Activated CD8-positive, alpha-beta memory T cell treated with anti-CD3 and anti-CD28 coated beads, Interleukin-2, amount 50 U/mL, for 24 hours (primary cell): Measurements from ENCODE around the gene CHKA.

ENCODE experiments used
- DNase-seq: peaks from one replicate; pipeline ENCODE4 v3.0.0-alpha.2; 2020; ENCODE audit errors: extremely low read depth

Gene CHKA

DNA sequence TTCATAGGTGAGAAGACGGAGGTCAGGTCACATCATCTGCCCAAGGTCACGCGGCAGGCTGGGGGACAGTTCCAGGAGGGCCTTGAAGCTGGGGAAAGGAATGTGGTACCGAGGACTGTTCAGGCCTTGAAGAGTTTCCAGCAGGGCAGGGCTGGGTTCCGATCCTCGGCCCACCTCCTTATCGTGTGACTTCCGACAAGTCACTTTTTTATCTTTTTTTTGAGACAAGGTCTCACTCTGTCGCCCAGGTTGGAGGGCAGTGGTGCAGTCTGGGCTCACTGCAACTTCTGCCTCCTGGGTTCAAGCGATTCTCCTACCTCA, 90.1 kb downstream of the CHKA start:
- no peak for DNase-seq

DNA sequence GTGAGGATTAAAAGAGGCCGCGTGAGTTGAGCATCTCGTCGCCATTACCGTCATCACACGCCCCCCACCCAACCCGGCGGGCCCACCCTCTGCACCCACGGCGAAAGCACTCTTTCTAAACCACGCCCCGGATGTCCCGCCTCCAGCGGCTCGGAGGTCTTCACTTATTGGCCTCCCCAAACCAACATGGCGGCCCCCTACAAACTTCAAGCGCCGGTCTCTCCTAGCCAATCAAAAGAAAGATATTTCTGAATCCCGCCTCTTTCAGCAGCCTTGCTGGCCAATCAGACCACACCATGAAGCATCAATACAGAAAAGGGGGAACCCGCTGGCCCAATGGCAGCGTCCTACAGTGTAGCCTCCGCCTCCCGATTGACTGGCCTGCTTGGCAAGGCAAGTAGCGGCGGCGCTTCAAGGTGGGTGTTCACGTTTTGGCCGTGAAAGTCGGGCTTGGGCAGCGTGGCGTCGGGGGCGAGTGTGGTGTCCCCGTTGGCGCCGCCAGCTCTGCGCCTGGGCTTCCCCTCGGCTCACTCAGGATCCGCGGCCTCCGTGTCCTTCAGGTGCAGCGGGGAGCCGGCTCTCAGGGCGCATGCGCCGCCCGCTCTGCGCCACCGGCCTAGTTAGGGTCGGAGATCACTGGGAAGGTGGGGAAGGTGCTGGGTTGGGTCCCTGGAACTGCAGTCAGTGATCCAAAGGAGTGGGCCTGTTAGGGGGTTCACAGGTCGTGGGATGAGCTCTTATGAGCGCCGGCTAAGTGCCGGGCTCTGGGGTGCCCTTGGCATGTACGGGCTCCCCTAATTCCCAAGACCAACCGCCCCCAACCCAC, 90.7 kb downstream of the CHKA start, which contains the start of gene NDUFS8:
Gene NDUFS8 (plus strand): TSS at position 364 of the 826 bp plus-strand sequence. CDS start 1,471 bp downstream, outside the sequence.
- DNase-seq: peak; percentile 97

- no peak for DNase-seq
These were observed 92.2 kb downstream of the CHKA start for GRCh38 chr11:68028802-68029545.

- DNase-seq: no peak
These were observed 93.5 kb downstream of the CHKA start for GRCh38 chr11:68027667-68028066.

DNA sequence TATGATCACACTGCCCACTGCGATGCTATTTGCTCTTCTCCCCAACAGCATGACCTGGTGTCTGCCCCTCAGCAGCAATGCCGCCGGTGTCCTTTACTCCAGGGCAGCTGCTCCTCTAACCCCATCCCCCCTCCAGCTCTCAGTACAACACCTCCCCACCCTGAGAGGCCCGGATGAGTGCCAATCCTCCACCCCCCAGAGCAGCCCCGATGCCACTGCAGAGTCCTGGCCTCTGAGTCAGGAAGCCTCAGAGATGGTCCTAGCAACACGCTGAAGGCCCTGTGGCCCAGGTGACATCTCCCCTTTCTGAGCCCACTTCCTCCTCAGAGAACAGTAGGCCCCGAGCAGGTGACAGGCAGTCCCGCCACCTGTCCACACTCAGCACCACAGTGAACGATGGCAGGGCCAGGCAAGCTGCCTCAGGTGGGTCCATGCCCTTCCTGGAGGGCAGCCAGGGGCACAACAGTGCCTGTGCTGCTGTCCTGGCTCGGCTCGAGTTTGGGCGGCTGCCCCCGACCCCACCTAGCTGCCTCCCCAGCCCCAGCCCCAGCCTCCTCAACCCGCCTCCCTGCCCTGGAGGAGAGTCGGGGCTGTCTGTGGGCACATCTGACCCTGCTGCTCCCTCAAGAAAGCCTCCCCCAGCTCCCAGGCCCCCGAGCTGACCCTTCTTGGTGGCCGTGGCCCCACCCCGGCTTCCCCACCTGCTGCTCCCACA, 94.6 kb downstream of the CHKA start:
- no peak for DNase-seq

DNA sequence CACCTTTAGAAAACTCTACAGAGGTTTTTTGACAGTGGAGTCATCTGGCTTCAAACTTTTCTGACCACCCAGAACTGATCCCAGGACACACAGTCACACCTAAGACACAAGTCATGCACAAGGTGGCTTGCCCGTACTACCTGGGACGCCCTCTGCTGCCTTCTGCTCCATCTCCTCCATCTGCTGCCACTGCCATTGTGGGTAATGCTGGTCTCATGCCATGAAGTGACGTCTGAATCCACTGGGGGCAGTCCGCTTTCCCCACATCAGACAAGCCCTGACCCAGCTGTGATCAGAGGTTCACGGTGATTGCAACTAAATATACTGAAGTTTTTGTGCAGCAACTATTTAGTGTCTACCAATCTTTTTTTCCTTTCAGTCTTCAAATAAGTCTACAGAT, 96.1 kb downstream of the CHKA start:
- no peak for DNase-seq

GRCh38 chr11:68024508-68024907, 96.7 kb downstream of the CHKA start:
- no peak for DNase-seq

- DNase-seq: no peak
These were observed 98.7 kb downstream of the CHKA start for GRCh38 chr11:68022531-68022930.

DNA sequence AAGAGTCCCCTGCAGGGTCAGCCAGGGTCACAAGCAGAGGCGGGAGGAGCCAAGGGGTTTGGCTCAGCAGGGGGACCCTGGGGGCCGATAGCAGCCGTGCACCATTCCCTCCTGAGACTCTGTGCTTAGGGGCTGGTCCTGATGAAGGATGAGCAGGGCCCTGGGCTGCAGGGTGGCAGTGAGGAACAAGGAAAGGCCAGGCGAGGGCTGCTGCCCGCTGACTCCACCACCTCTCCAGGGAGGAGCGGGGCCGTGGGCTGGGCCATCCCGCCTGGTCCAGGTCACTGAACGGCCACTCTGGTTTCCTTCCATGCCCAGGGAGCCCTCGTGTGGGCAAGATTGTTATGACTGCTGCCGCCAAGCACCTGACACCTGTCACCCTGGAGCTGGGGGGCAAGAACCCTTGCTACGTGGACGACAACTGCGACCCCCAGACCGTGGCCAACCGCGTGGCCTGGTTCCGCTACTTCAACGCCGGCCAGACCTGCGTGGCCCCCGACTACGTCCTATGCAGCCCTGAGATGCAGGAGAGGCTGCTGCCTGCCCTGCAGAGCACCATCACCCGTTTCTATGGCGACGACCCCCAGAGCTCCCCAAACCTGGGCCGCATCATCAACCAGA, 99.9 kb downstream of the CHKA start:
- no peak for DNase-seq

DNA sequence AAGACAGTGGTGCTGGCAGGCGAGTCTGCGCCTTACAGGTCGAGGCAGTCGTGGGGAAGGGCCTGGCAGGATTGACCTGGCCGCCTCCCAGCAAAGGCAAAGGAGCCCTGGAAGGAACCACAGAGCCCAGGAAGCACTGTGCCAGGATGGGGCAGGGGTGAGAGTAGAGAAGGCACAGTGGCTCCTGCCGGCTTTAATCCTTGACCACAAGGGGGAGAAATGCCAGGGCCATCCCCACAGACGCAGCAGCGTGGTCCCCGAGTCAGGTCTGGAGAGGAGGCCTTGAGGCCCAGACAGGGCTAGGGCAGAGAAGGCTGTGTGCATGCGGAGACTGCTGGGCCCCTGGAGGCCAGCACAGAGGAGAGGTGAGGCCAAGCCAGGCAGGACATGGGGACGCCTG, 100.6 kb downstream of the CHKA start:
- DNase-seq: no peak

- no peak for DNase-seq
These were observed 101.7 kb downstream of the CHKA start for GRCh38 chr11:68019486-68019885.

DNA sequence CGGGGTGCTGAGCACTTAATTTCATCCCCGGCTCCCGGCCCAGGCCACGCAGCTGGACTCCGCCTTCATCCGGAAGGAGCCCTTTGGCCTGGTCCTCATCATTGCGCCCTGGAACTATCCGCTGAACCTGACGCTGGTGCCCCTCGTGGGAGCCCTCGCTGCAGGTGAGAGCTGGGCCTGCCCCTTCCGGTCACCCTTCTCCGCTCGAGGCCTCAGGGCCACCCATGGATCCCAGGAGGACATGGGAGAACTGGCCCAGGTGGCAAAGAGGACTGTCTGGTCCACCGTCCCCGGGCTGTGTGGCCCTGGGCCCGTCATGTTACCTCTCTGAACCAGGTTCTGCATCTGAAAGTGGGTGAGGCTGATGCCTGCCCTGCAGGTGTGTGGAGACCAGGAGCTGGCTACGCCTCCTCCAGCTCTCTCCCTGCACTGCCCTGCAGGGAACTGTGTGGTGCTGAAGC, 102.4 kb downstream of the CHKA start:
- no peak for DNase-seq

DNA sequence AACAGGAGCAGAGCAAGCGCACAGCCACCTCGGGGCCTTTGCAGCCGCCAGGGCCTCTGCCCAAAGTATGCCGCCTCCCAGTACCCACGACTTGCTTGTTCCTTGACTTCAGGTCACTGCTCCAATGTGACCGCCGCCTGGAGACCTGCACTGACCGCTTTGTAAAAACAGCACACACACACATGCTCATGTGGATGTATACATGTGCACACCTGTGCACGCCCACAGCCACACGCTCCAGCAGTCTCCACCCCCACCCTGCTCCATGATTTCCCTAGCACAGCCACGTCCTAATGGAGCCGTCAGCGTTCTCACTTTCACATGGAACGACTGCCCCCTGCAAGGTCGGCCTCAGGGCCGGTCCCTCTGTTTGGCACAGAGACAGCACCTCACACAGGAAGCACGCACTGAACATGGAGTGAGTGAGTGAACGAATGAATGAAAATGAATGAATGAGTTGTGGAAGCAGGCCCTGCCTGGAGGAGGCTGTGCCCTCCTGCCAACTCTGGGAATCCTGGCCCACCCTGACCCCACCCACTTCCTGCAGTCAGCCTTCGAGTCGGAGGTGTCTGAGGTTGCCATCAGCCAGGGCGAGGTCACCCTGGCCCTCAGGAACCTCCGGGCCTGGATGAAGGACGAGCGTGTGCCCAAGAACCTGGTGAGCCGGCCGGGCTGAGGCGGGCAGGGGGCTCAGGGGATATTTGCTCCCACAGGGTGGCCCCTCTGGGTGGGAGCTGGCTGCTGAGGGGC, 103.0 kb downstream of the CHKA start:
- no peak for DNase-seq

GRCh38 chr11:68016904-68017817, 104.0 kb downstream of the CHKA start:
- no peak for DNase-seq

GRCh38 chr11:68016161-68016903, 104.9 kb downstream of the CHKA start:
- no peak for DNase-seq

DNA sequence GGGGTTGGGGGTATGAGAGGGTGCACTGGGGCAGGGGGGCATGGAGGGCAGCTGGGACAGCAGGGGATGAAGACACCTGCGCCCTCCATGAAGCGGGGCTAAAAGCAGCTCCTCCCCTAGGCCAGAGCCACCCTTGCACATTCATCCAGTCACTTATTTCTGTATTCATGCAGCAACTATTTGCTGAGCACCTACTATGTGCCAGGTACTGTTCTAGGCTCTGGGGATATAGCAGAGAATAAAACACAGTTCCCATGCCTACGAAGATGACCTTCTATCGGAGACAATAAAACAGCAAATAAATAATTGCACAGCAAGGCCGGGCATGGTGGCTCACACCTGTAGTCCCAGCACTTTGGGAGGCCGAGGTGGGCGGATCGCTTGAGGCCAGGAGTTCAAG, 105.7 kb downstream of the CHKA start:
- DNase-seq: no peak

DNA sequence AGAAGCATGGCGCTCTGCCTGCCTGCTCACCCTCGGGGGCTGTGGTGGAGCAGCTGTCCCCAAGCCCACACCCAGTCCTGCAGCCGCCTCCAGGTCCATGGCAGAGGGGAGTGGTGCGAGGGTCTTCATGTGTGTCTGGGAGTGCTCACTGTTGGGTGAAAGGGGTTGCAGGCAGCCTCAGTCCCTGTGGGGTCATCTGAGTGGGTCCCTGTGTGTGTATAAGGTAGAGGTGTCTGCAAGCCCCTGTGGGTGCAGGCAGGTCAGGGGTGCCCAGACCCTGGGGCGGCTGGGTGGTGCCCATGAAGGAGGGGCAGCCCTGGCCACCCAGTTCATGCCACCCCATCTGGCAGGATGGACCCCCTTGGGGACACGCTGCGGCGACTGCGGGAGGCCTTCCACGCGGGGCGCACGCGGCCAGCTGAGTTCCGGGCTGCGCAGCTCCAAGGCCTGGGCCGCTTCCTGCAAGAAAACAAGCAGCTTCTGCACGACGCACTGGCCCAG, 106.2 kb downstream of the CHKA start:
- DNase-seq: no peak

DNA sequence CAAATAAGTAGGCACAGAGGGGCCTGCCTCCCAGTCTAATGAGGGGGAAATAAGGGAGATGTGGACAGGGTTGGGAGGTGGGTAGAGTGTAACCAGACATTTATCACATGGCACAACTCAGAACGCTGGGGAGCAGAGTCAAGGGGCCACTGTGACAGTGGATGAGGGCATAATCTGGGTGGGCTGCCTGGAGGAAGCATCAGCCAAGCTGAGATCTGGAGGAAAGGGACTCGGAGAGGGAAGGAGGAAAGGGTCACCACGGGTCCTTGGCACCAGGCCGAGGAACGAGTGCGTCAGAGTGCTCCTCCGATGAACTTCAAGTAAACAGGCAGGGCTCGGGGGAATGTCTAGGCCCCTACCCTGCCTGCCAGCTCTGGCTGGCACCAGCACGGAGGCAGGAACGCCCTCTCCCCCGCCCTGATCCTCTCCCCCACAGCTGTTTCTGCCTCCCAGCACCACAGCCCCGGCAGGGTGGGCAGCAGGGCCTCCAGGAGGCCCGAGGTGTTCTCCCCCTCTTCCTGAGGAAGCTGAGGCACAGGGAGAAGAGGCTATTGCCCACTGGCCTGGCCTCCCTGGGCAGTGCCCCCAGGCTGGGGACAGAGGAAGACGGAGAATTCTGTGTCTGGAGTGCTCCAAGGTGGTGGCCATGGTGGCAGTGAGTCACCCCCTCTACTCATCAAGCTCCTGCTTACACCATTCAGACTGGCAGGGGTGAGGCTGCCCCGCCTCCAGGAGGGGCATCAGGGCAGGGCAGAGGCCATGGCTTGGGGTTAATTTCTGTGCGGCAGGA, 106.8 kb downstream of the CHKA start:
- DNase-seq: no peak
